Measurements from ENCODE around the gene STAT5A.

DNA sequence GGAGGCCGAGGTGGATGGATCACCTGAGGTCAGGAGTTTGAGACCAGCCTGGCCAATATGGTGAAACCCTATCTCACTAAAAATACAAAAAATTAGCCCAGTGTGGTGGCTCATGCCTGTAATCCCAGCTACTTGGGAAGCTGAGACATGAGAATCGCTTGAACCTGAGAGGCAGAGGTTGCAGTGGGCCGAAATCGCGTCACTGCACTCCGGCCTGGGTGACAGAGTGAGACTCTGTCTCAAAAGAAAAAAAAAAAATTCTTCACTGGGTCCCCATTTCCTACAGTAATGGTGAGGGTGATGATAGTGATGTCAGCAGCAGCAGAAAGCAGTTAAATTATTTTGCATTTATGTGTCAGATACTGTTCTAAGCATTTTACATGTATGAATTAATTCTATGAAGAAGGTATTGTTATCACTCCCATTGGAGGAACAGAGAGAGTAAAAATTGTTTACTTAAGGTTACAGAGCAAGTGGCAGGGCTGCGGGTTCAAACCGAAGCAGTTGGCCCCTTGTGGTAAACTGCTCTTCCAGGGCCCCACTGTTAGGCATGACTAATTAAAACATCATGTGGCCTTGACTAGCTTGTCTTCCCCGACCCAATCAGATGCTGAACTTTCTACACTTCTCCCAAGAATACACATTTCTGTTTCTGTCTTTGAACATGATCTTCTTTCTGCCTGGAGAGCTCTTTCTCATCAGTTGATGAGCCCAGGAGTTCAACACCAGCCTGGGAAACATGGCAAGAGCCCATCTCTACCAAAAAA, 54.1 kb downstream of the STAT5A start:
- TF ChIP-seq POLR2AphosphoS5 (IDR thresholded peaks at IDR 0.05) (no peak), POLR2A (IDR thresholded peaks at IDR 0.05) (no peak)
- TF ChIP-seq, protein P1, sequence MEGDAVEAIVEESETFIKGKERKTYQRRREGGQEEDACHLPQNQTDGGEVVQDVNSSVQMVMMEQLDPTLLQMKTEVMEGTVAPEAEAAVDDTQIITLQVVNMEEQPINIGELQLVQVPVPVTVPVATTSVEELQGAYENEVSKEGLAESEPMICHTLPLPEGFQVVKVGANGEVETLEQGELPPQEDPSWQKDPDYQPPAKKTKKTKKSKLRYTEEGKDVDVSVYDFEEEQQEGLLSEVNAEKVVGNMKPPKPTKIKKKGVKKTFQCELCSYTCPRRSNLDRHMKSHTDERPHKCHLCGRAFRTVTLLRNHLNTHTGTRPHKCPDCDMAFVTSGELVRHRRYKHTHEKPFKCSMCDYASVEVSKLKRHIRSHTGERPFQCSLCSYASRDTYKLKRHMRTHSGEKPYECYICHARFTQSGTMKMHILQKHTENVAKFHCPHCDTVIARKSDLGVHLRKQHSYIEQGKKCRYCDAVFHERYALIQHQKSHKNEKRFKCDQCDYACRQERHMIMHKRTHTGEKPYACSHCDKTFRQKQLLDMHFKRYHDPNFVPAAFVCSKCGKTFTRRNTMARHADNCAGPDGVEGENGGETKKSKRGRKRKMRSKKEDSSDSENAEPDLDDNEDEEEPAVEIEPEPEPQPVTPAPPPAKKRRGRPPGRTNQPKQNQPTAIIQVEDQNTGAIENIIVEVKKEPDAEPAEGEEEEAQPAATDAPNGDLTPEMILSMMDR (IDR thresholded peaks at IDR 0.05): no peak
